NCI-H1436 treated with DMSO at 0.1 percent for 48 hours (cell line): Measurements from ENCODE around the gene RELB.

Source experiments
- DNase-seq: peaks from one replicate; lab custom pipeline; 2025; lab: John Stamatoyannopoulos, UW

The RELB gene

DNA sequence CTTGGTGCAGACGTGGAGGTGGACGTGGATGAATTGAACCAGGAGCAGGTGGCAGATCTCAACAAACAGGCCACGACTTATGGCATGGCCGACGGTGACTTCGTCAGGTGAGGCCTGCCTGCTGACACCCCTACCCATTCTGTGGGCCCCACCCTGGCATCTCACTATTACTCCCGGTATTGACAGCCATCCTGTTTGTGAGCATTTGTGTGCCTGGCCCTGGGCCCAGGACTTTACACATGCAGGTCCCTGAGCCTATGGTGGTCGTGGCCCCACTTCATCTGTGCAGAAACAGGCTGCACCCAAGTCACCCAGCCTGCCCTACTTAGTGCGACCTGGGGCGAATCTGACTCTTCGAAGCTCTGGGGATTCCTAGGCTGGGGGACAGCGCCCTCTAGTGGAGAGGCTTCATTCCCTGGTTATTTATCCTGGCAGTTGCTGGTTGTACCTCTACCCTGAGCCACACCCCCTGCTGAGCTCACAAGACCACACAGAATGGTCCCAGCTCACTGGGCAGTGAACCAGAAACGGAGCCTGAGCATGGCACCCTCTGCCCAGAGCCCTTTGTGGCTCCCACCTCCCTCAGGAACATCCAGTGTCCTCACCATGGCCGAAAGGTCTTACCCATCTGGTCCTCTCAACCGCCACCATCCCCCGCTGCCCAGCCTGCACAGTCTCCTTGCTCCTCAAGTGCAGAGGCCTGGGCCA lies 58.1 kb downstream of the RELB start:
- DNase-seq, result no peak

DNA sequence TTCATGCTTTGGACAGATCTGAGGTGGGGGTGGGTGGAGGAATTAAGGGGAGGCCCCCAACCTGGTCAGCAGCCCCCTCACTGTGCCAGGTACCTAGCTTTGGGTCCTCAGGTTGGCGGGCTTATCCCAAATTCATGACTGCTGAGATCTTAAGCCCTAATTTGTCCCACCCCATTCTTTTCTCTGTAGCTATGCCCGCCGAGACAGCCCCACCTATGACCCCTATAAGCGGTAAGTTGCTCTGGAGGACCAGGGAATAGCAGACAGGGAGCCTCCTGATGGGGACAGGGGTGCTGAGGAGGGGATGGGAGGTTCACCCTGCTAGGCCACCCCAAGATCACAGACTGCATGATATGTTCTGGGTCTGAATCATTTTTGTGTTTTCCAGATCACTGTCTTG lies 60.7 kb downstream of the RELB start:
- DNase-seq, result no peak

DNA sequence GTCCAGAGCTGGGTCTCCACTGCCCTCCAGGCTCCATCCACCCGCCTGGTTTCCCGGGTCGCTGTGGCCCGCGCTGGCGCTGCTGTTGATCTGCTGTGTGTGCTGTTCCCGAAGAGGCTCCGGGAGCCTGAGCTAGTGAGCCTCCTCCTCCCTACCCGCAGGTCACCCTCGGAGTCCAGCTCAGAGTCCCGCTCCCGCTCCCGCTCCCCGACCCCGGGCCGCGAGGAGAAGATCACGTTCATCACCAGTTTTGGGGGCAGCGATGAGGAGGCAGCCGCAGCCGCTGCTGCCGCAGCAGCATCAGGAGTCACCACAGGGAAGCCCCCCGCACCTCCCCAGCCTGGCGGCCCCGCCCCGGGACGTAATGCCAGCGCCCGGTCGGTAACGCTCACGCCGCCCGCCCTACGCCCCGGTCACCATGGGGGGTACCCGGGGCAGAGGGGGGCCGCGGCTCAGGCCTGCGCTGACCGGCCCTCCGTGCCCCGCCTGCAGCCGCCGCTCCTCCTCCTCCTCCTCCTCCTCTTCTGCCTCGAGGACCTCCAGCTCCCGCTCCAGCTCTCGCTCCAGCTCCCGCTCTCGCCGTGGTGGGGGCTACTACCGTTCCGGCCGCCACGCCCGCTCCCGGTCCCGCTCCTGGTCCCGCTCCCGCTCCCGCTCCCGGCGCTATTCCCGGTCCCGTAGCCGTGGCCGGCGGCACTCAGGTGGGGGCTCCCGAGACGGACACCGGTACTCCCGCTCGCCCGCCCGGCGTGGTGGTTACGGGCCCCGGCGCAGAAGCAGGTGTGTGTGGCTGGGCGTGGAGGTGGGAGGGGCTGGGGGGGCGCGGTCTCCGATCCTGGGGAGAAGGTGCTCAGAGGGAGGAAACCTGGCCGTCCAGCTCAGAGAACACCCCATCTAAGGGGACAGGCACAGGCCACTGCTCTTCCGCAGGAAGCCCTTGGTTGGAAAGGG lies 62.9 kb downstream of the RELB start:
- no peak for DNase-seq

DNA sequence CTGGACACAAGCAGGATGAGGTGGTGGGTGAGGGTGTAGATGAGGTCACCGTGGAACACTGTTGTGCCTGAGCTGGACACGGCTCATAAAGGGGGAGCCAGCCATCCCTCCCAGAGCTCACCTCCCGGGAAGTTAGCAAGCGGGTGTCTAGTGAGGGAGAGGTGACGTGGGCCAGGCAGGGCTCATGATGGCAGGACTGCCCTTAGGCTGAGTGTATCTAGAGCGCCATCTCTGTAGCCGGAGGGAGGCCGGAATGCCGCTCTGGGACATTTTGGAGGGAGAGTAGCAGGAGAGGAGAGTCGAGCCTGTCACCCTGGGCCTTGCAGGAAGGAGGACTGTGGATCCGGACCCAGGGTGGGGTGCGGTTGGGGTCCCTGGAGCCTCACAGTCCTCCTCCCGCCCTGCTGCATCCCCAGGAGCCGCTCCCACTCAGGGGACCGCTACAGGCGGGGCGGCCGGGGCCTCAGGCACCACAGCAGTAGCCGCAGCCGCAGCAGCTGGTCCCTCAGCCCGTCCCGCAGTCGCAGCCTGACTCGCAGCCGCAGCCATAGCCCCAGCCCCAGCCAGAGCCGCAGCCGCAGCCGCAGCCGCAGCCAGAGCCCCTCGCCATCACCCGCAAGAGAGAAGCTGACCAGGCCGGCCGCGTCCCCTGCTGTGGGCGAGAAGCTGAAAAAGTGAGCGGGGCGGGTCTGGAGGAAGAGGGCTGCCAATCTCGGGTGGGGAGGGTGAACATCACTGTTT lies 65.8 kb downstream of the RELB start:
- no peak for DNase-seq

DNA sequence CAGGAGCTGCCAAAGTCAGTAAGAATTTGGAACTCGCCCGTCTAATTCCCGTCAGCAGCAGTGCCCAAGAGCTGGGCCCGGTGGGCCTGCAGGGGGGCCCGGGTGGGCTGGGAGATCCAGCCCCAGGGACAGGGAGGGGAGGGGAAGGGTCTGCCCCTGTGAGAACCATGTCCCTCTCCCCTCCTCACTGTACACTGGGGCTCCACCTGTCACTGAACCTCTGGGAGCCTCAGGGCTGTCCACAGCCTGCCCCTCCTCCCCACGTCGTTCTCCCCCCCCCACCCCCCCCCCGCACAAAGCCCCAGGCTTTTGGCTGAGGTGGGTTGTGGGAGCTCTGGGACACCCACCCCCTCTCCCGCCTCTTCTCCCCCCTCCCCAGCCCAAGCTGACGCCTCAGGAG lies 66.8 kb downstream of the RELB start:
- no peak for DNase-seq

DNA sequence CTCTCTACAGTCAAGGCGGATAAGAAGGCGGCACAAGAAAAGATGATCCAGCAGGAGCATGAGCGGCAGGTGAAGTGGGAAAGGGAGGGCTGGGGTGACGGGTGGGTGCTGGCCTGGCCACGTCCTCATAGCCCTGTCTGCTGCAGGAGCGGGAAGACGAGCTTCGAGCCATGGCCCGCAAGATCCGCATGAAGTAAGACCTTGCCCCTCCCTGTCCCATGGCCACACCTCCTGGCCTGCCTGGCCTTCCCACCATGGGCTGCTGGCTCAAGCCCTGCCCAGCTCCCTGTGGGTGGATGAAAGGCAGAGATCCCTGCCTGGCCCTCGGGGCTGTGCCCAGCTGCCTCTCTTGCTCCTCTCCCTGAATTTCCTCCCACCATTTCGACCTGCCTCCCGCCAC lies 67.8 kb downstream of the RELB start:
- DNase-seq, result no peak

DNA sequence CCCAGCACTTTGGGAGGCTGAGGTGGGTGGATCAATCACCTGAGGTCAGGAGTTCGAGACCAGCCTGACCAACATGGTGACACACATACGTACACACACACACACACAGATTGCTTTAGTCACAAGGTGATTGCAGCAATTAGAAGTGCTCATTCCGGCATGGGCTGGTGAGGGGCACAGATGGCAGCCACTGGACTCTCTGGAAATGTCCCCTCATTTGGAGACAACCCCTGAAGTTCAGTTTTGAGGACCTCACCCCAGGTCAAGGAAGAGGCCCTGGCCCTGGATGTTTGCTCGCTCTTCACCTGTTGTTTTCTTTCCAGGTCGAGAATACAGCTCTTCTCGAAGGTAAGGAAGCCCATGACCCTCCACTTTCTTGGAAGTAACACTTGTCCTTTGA lies 69.0 kb downstream of the RELB start:
- no peak for DNase-seq

DNA sequence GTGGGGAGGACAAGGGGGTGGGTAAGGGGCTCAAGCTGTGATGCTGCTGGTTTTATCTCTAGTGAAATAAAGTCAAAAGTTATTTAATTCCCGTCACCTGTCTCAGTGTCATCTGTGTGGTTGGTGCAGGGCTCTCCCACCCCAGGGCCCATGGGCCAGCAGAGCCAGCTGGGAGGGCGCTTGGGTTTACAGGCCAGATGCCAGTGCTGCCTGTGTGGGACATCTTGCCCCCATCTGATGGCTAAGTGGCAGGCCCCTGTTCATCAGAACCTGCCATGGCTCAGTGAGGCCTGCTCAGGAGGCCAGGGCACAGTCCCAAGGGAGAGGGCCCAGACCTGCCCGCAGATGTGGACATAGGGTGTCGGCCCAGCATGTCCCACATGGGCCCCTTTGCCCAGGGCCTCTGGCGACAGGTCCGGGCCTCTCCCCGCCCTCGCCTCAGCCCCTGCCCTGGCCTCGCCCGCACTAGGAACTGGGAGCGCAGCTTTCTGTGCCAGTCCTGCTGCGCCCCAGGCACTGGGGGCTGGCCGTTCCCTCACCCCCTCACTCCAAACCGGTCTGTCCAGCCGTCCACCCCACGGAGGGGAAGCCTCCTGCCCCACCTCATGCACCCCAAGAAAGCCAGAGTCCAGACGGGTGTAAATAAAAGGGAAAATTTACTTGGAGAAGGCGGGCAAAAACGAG lies 69.7 kb downstream of the RELB start:
- no peak for DNase-seq

DNA sequence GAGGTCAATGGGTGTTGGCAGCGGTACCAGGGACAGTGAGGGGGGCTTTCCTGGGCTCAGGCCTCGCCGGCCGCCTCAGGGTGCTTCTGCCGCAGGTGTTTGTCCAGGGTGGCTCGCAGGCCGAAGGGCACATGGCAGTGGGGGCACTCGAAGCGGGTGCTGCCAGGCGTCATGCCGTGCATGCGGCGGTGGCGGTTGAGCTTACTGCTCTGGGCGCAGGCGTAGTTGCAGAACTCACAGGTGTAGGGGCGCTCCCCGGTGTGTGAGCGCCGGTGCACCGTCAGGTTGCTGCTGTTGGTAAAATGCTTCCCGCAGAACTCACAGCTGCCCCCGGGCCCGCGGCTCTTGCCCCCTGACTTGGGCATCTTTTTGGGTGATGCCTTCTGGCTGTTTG lies 70.3 kb downstream of the RELB start:
- no peak for DNase-seq

DNA sequence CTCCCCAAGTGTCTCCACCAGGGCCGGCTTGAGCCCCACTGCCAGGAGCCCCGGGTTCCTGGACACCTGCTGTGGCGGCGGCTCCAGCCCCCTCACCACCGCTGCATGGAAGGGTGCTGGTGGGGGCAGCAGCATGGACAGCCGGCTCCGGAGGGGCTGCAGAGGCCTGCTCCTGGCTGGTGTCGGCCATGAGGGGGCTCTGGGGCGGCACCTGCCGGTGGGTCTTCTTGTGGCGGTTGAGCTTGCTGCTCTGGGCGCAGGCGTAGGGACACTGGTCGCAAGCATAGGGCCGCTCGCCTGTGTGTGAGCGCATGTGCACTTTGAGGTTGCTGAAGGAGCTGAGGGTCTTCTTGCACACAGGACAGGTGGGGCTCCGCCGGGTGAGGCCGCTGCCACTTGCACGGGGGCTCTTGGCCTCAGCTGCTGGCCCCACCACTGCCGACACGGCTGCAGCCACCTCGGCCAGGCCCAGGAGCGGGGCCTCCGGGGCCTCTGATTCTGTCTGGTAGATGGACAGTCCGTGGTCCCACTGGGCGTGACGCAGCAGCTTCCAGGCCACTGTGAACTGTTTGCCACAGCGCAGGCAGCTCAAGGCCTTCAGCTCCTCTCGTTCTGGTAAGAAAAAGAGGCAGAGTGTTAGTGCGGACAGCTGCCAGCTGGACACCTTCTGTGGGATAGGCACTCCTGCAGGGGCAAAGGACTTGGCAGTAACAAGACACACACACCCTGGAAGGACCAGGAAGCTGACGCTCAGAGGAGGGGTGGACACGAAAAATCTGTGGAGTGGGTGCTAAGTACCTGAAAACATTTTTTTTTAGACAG lies 70.9 kb downstream of the RELB start:
- no peak for DNase-seq

DNA sequence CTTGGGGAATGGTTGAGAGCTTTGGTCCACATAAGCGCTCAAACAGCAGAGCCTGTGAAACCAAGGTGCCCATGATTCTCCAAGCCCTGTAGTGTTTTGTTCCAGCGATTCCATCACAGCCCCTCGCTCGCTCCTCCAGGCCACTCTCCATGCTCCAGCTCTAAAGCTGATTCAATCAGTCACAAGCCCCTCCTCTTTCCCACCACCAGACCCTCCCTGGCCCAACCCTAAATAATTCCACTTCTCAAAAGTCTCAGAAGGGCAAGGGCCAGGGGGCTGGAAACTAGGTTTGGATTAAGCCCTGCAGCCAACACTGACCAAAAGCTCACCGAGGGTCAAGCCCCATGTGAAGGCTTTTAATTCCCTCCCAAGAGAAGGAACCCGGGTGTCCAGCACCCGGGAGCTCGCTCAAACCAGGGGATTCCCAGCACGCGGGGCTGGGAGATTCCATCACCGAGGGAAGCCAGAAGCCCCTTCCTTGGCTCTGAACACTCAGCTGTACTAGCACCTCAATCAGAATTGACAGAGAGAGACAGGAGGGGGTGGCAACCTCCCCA lies 73.6 kb downstream of the RELB start:
- DNase-seq, result no peak

DNA sequence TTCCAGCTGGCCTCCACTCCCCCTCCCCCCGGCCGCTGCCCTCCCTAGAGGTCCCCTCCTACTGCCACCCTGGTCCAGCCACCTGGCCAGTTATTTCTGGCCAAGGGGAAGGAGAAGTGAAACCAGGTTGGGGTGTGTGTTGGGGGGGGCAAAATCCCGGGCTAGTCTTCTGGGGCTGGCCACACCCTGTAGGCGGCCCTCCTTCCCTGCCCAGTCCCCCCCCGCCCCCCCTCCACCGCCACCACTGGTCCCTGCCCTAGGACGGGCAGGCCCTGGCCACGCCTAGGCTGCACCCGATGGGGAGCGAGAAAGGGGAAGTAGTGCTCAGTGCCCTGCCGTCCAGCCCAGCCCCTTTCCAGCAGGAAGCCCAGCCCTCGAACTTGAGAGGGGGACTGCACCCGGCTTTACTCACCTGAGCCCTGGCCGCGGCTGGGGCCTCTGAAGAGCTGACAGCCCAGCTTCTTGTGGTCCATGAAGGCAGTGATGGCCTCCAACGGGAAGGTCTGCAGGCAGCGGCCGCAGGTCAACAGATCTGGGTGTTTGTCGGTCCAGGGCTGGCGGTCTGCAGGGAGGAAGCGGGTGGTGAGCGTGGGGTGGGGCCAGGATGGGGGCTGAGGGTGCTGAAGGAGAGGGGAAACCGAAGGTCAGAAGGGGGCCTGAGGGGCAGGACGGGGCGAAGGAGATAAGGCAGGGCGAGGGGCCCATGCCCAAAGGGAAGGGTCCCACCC lies 74.2 kb downstream of the RELB start:
- DNase-seq, result no peak

DNA sequence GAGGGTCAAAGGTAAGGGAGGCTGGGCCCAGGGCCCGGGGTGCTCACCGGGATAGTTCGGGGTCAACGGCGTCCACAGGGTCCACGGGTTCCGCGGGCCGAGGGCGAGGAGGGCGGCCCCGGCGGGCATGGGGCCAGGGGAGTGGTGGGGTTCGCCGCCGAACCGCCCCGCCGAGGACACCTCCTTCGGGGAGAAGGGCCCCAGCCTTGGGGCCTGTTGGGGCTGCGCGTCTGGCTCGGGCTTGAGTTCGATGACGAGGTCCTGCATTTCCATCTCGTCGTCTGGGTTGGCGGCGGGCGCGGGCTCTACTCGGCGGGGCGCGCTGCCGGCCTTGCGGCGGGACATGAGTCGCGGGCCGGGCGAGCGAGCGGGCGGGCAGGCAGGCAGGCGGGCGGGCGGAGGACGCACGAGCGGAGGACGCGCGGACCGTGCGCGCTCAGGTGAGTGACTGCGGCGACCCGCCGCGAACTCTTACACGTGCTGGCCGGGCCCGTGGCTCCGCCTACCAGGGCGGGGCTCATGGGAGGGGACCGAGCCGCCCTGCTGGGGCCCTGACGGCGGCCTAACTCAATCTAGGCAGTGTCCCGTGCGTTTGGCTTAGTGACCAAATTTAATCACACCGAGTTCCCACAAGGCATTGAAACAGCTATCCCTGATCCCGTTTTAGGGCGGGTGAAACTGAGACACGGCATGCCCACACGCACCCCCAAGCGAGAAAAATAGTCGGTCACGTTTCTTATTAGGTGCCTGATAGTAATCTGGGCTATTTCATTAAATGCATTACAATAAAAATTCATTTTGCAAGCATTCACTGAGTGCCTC lies 75.0 kb downstream of the RELB start, which contains the start of gene ZNF296:
Gene ZNF296, minus strand, starts transcription at position 450 of the 822 bp plus-strand sequence. Its CDS starts 105 bp downstream, at position 345.
- DNase-seq, result no peak

DNA sequence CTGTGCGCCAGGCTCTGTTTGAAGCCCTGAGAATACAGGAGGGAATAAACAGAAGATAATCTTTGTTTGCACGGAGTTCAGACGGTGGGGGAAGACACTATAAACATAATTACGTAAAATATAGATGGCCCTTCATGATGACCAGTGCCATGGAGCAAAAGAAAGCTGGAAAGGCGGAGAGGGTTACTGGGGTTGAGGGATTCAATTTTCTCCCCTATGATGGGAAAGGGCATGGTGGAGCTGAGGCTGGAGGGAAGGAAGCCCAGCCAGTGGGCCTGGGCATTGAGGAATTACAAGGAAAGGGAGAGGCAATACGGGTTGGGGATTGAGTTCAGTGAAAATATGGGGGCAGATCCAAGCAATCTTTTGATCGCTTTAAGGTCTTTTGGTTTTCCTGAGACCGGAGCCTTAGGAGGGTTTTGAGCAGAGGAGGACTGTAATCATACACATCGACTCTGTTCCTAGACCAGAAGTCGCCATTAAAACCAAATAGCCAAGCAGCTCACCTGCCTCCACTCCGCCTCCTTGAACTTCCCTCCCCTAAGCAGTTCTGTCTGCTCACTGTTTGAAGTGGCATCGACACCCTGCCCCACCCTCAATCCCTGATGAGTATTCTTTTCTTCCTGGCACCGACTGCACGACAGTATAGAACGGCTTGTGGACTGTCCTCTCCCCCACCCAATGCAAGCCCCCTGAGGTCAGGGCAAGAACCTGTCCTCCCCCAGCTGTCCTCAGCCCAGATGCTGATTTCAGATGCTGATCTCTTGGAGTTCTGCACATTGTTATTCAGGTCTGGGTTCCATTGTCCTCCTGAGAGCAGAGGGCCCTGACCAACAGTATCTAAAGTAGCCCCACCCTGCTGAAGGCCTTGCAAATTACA lies 75.8 kb downstream of the RELB start:
- no peak for DNase-seq

DNA sequence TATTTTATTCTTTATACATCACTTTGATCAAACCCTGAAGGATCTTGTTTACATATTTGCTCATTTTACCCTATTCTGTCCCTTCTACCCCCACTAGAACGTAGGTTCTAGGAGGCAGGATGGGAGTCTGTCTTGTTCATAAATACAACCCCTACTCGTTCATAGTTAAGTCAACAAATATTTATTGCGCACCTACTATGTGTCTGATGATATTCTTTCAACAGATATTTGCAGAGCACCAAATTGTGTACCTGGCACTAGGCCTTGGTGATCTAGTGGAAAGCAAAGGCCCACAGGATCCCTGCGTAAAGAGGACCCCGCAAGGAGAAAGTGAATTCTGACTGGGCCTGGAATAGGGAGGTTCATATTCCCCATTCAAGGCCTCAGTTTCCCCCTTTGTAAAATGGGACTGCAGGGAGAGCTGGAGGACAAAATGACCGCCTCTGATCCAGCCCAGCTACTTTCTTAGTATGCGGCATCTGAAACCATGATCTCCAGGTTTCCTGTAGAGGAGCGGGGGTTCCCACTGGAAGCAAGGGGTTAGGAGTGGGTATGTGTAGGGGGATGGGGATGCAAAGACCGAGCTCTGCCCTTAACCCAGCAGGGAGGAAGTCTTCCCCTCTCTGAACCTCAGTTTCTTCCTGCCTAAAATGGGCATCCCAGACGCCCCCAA lies 77.3 kb downstream of the RELB start:
- no peak for DNase-seq

DNA sequence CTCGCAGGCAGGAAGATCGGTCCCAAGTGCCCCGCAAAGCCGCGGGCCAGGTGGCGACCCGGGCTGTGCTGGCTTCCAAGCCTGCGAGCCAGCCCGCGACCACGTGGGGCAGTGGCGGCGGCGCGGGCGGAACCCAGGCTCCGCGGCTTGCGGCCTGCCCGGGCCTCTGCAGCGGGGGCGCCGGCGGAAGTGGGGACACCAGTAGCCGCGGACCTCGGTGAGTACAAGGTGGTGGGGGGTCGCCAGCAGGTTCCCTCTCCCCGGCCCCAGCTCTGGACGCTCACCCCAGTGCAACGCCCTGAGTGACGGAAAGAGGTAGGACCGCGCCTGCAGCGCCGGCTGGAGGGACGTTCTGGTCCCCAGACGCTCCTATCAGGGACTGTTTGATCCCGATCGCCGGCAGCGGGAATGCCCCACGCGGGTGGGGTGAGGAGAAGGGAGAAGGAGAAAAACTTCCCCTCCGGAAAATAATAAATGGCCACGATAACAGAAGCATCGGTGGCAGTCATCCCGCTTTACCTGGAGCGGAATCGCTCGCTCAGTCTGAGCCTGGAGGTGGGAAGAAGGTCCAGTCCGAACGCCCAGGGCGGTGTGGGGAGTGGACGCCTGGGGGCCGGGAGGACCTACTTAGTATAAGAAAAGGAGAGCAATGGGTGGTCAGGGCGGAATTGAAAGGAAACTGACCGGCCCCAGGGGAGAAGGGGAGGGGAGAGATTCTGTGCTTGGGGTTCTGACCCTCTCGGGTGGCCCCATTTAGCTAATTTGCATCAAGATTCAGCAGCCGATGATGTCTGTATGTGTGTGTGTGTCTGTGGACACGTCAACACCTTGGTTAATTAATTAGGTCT lies 78.0 kb downstream of the RELB start, which contains the start of gene GEMIN7:
Gene GEMIN7, plus strand, starts transcription at position 198 of the 848 bp plus-strand sequence. CDS start 10,855 bp downstream, outside the sequence.
- no peak for DNase-seq
